Measurements from ENCODE around the gene AMIGO3.
"Not testable (repeated sequence)": the region's sequence is repeated elsewhere in the genome, so short reads cannot be mapped to it uniquely, and the experiment has no call there.

Gene AMIGO3

GRCh38 chr3:49686769-49687423, 32.6 kb downstream of the AMIGO3 start:
- not testable (repeated sequence) for DNase-seq

- not testable (repeated sequence) for DNase-seq
Observed at GRCh38 chr3:49686346-49686745, 33.1 kb downstream of the AMIGO3 start.

GRCh38 chr3:49685846-49686245, 33.6 kb downstream of the AMIGO3 start:
- not testable (repeated sequence) for DNase-seq

GRCh38 chr3:49685103-49685502, 34.4 kb downstream of the AMIGO3 start:
- not testable (repeated sequence) for DNase-seq

GRCh38 chr3:49684453-49684852, 35.0 kb downstream of the AMIGO3 start:
- not testable (repeated sequence) for DNase-seq

- DNase-seq = no peak
Observed at GRCh38 chr3:49683162-49683561, 36.3 kb downstream of the AMIGO3 start.

GRCh38 chr3:49681543-49681942, 37.9 kb downstream of the AMIGO3 start:
- no peak for DNase-seq

GRCh38 chr3:49681232-49681522, 38.3 kb downstream of the AMIGO3 start:
- DNase-seq = no peak

- DNase-seq = no peak
Observed at GRCh38 chr3:49680493-49681231, 38.8 kb downstream of the AMIGO3 start.

- no peak for DNase-seq
Observed at GRCh38 chr3:49675912-49676311, 43.6 kb downstream of the AMIGO3 start.

- no peak for DNase-seq
Observed at GRCh38 chr3:49674497-49674983, 44.9 kb downstream of the AMIGO3 start.

GRCh38 chr3:49673715-49674496, 45.6 kb downstream of the AMIGO3 start, which contains the start of gene APEH:
APEH (plus strand) TSS chr3:49674351; CDS start chr3:49674402, 51 bp downstream.
- DNase-seq = no peak

GRCh38 chr3:49673121-49673714, 46.3 kb downstream of the AMIGO3 start:
- DNase-seq = no peak

- no peak for DNase-seq
Observed at GRCh38 chr3:49671291-49672288, 47.9 kb downstream of the AMIGO3 start.

- no peak for DNase-seq
Observed at GRCh38 chr3:49670940-49671290, 48.6 kb downstream of the AMIGO3 start.

- no peak for DNase-seq
Observed at GRCh38 chr3:49669352-49669751, 50.1 kb downstream of the AMIGO3 start.

GRCh38 chr3:49668861-49669260, 50.6 kb downstream of the AMIGO3 start:
- no peak for DNase-seq

- no peak for DNase-seq
Observed at GRCh38 chr3:49668414-49668797, 51.1 kb downstream of the AMIGO3 start.

GRCh38 chr3:49667701-49668413, 51.6 kb downstream of the AMIGO3 start:
- DNase-seq = no peak

Measured in activated gamma-delta T cell (primary cell).